DOHH2 (cell line): ENCODE data around the gene WHAMM.

ENCODE experiments used
- H3F3A ChIP-seq: fragments of 200-600 bp; sonication (generic), shearing (Covaris generic); 2 replicates; pipeline ENCODE4 v1.6.0; 2016; ENCODE audit warnings: antibody characterized with exemption, mild to moderate bottlenecking; ENCODE audit not compliant: control insufficient read depth, insufficient read depth
- H3K27ac ChIP-seq: fragments of 200-600 bp; sonication (generic); 2 replicates; pipeline ENCODE4 v1.5.1; 2014; ENCODE audit warnings: low read depth, mild to moderate bottlenecking, low read length, moderate library complexity
- H3K27me3 ChIP-seq: fragments of 200-600 bp; sonication (generic); 2 replicates; pipeline ENCODE4 v1.6.1; 2014; ENCODE audit warnings: mild to moderate bottlenecking, low read length, mixed read lengths; ENCODE audit not compliant: control insufficient read depth
- H3K36me3 ChIP-seq: fragments of 200-600 bp; sonication (generic); 2 replicates; pipeline ENCODE4 v1.6.1; 2014; ENCODE audit warnings: mild to moderate bottlenecking, low read length, moderate library complexity, mixed read lengths; ENCODE audit not compliant: control insufficient read depth
- H3K4me1 ChIP-seq: fragments of 200-600 bp; sonication (generic); 2 replicates; pipeline ENCODE4 v1.6.1; 2014; ENCODE audit warnings: mild to moderate bottlenecking, low read length, mixed read lengths; ENCODE audit not compliant: control insufficient read depth
- H3K4me2 ChIP-seq: fragments of 200-600 bp; sonication (generic); 2 replicates; pipeline ENCODE4 v1.6.0; 2014; ENCODE audit warnings: mild to moderate bottlenecking, low read length, moderate library complexity
- H3K4me3 ChIP-seq: fragments of 200-600 bp; sonication (generic); 2 replicates; pipeline ENCODE4 v1.5.1; 2014; ENCODE audit warnings: mild to moderate bottlenecking, low read length, mixed read lengths
- H3K79me2 ChIP-seq: fragments of 200-600 bp; sonication (generic); 2 replicates; pipeline ENCODE4 v1.6.1; 2014; ENCODE audit warnings: mild to moderate bottlenecking, low read length, mixed read lengths; ENCODE audit not compliant: control insufficient read depth
- H3K9me2 ChIP-seq: fragments of 200-600 bp; sonication (generic); replicated peaks from 2 replicates; pipeline ENCODE4 v1.6.1; 2014; ENCODE audit warnings: mild to moderate bottlenecking, low read length, mixed read lengths; ENCODE audit not compliant: control insufficient read depth
- H3K9me3 ChIP-seq: fragments of 200-600 bp; sonication (generic); 2 replicates; pipeline ENCODE4 v1.6.1; 2014; ENCODE audit warnings: antibody characterized with exemption, low read length, mixed read lengths; ENCODE audit not compliant: control insufficient read depth, insufficient read depth
- H4K20me1 ChIP-seq: fragments of 200-600 bp; sonication (generic); 2 replicates; pipeline ENCODE4 v1.6.0; 2014; ENCODE audit warnings: low read depth, mild to moderate bottlenecking, antibody characterized with exemption, low read length, moderate library complexity; ENCODE audit not compliant: control insufficient read depth, insufficient read depth
- EZH2phosphoT487 ChIP-seq: fragments of 200-600 bp; sonication (generic); IDR thresholded peaks from 2 replicates; pipeline ENCODE4 v1.6.1; 2017; ENCODE audit warnings: borderline replicate concordance, mild to moderate bottlenecking, antibody characterized with exemption, low read length, moderate library complexity, mixed read lengths
- TF ChIP-seq, protein P1 (sequence below): fragments of 200-600 bp; sonication (generic); IDR thresholded peaks from one replicate; pipeline ENCODE4 v1.5.1; 2014; ENCODE audit warnings: antibody characterized with exemption, mild to moderate bottlenecking, low read depth, low read length; ENCODE audit not compliant: poor library complexity, severe bottlenecking

WHAMM gene

GRCh38 chr15:82792068-82792467, 17.4 kb upstream of the WHAMM start:
- TF ChIP-seq EZH2phosphoT487 = no peak
- TF ChIP-seq, protein P1, sequence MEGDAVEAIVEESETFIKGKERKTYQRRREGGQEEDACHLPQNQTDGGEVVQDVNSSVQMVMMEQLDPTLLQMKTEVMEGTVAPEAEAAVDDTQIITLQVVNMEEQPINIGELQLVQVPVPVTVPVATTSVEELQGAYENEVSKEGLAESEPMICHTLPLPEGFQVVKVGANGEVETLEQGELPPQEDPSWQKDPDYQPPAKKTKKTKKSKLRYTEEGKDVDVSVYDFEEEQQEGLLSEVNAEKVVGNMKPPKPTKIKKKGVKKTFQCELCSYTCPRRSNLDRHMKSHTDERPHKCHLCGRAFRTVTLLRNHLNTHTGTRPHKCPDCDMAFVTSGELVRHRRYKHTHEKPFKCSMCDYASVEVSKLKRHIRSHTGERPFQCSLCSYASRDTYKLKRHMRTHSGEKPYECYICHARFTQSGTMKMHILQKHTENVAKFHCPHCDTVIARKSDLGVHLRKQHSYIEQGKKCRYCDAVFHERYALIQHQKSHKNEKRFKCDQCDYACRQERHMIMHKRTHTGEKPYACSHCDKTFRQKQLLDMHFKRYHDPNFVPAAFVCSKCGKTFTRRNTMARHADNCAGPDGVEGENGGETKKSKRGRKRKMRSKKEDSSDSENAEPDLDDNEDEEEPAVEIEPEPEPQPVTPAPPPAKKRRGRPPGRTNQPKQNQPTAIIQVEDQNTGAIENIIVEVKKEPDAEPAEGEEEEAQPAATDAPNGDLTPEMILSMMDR = no peak
- Histone ChIP-seq H3K4me1 (no peaks in the 10 kb centered on the region), H3K27me3 (peaks cover 1% of the 10 kb centered on the region; the same call in 1 of the 2 replicates), H3K36me3 (no peaks in the 10 kb centered on the region), H3K9me3 (no peaks in the 10 kb centered on the region), H3K9me2 (no peaks in the 10 kb centered on the region), H3K27ac (no peak overlapping the region), H3K4me3 (no peak overlapping the region), H3K79me2 (no peaks in the 10 kb centered on the region), H3K4me2 (no peak overlapping the region), H3F3A (no peaks in the 10 kb centered on the region), H4K20me1 (no peaks in the 10 kb centered on the region)

- no peak for TF ChIP-seq EZH2phosphoT487
- TF ChIP-seq, protein P1 = no peak
- H3K27ac ChIP-seq = no peak overlapping the region
Measured at GRCh38 chr15:82793737-82794136, 15.7 kb upstream of the WHAMM start.

DNA sequence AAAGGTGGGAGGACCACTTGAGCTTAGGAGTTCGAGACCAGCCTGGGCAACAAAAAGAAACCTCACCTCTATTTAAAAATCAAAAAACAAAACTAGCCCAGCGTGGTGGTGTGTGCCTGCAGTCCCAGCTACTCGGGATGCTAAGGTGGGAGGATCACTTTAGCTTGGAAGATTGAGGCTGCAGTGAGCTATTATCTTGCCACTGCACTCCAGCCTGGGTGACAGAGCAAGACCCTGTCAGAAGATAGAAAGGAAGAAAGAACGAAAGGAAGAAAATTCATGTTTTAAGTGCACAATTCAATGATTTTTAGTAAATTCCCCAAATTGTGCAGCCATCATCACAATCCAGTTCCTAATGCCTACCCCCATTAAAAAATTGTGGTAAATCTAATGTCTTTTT, 11.3 kb upstream of the WHAMM start:
- H3K9me3 ChIP-seq = no peaks in the 10 kb centered on the region
- no peak overlapping the region for H3K27ac ChIP-seq
- no peak overlapping the region for H3K4me3 ChIP-seq
- no peaks in the 10 kb centered on the region for H3K9me2 ChIP-seq
- no peaks in the 10 kb centered on the region for H3K79me2 ChIP-seq
- no peaks in the 10 kb centered on the region for H3K27me3 ChIP-seq
- TF ChIP-seq, protein P1 = no peak
- TF ChIP-seq EZH2phosphoT487 = no peak
- H3K36me3 ChIP-seq = no peaks in the 10 kb centered on the region
- H4K20me1 ChIP-seq = 0 out of 2 replicates have a peak, but pooled peaks cover 2% of the 10 kb centered on the region
- no peaks in the 10 kb centered on the region for H3F3A ChIP-seq
- no peaks in the 10 kb centered on the region for H3K4me1 ChIP-seq
- no peak overlapping the region for H3K4me2 ChIP-seq

More at GRCh38 chr15:82793737-82794136, 15.7 kb upstream of the WHAMM start:
- Histone ChIP-seq H3K27me3 (no peaks in the 10 kb centered on the region), H3K36me3 (no peaks in the 10 kb centered on the region), H3K9me3 (no peaks in the 10 kb centered on the region), H3K4me1 (no peaks in the 10 kb centered on the region), H3K9me2 (no peaks in the 10 kb centered on the region), H3K4me3 (no peak overlapping the region), H3K79me2 (no peaks in the 10 kb centered on the region), H4K20me1 (no peaks in the 10 kb centered on the region), H3F3A (no peaks in the 10 kb centered on the region), H3K4me2 (no peak overlapping the region)
